Coronary artery (tissue), 2 donors: ENCODE data around the gene CMIP.

Experiments used
- DNase-seq: peaks from one replicate; pipeline ENCODE4 v3.0.0-alpha.2; 2017; ENCODE audit warnings: low spot score
- H3K27ac ChIP-seq, 2 donors: fragments of 200-600 bp; sonication (generic); one replicate each; pipeline ENCODE4 v1.5.1; 2016 to 2019
- H3K4me3 ChIP-seq: fragments of 200-600 bp; sonication (generic); 2 replicates; pipeline ENCODE4 v1.5.1; 2016; ENCODE audit warnings: mild to moderate bottlenecking, moderate library complexity
- TF ChIP-seq, protein P1 (sequence below): fragments of 200-600 bp; sonication (generic); IDR thresholded peaks from one replicate; pipeline ENCODE4 v1.5.1; 2019; ENCODE audit warnings: antibody characterized with exemption

The CMIP gene

DNA sequence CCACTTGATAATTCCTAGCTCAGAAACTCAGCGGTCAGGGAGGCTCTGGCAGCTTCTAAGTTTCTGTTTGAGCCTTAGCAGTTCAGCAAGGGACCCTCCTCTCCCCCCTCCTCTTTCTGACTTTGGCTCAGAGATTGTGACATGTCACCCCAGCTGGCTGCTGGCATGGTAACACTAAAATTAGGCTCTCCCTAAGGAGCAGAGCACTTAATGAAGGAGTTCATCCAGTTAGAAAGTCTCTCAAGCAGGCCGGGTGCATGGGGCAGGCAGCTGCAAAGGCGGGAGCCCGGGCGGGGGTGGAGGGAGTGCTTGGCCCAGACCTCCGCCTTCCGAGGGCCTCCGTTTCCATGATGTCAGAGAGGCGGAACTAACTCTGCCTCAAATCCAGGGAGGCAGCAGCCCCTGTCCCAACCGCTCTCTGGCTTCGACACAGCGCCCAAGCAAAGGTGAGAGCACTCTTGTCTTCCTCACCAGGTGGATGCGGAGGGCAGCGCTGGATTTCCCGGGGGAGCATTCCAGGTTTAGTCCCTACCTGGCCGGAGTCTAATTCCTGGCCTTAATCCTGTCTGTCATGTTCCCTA, 206.5 kb downstream of the CMIP start:
- TF ChIP-seq, protein P1, sequence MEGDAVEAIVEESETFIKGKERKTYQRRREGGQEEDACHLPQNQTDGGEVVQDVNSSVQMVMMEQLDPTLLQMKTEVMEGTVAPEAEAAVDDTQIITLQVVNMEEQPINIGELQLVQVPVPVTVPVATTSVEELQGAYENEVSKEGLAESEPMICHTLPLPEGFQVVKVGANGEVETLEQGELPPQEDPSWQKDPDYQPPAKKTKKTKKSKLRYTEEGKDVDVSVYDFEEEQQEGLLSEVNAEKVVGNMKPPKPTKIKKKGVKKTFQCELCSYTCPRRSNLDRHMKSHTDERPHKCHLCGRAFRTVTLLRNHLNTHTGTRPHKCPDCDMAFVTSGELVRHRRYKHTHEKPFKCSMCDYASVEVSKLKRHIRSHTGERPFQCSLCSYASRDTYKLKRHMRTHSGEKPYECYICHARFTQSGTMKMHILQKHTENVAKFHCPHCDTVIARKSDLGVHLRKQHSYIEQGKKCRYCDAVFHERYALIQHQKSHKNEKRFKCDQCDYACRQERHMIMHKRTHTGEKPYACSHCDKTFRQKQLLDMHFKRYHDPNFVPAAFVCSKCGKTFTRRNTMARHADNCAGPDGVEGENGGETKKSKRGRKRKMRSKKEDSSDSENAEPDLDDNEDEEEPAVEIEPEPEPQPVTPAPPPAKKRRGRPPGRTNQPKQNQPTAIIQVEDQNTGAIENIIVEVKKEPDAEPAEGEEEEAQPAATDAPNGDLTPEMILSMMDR = no peak
- peak overlapping the region; percentile 44 to 46 for H3K27ac ChIP-seq
- H3K4me3 ChIP-seq = peak overlapping the region; percentile 49
- peak; percentile 82 for DNase-seq

DNA sequence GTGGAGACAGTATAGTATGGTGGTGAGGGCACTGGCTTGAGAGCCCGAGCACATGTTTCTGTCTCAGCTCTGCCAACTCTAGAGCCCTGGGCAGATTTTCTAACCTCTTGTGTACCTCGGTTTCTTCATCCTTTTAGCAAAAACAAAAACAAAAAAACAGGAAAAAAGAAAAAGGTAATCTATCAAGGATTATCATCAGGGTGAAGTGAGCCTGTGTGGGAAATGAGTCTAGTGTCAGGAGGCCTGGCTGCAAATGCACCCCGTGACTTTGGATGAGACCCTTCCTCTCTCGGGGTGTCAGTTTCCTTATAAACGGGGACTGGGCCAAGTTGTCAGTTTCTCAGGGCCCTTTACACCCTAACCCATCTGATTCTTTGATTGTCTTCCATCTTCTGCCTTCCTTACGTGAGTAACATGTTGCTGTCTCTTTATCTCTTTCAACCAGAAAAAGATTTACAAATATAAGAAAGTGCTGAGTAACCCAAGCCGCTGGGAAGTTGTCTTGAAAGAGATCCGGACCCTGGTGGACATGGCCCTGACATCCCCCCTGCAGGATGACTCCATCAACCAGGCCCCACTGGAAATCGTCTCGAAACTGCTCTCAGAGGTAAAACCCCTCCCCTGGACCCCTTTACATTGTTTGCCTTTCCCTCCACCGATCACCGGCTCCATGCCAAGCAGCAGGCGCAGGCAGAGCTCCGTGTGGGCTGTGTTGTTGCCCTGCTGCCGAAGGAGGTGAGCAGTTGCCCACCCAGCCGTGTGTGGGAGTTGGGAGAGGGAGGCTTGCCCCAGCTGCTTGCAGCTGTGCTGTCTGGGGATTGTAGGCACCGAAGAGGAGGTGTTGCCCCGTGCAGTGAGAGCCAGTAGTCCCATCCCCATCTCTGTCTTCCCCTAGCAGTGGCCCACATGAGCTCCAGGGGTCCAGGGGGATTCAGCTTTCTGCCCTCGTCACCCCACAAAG, 207.4 kb downstream of the CMIP start:
- Histone ChIP-seq H3K4me3 (no peak overlapping the region), H3K27ac (peak overlapping the region; percentile 44 to 46)
- TF ChIP-seq, protein P1 = no peak
- DNase-seq = no peak

DNA sequence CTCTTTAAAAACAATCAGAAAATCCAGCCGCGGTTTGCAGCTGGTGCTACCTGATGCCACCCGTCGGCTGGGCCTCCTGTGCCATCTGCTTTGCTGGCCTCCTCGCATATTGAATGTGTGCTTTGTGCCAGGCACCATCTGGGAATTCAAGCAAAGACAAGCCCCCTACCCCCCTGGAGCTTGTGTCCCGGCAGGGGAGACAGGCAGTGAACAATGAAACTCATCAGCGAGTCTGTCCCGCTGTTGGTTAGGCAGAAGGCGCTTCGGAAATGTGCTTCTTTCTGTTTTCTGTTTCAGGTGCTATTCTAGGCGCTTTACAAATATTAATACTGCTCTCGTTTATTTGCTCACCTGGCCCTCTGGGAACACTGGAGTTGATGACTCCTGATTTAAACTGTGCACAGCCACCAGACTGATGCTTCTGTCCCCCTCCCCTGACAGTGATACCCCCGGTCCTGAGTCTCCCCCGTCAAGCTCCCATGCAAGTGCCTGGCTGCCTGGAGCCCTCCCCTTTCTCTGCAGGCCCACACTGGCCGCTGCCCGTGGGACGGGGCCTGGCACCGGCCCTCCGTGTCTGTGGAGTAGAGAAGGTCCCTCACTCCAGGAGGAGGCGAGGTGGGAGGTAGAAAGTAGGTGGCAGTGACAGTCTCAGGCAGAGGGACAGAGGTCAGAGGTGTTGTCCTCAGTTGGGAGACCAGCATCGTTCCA, 208.3 kb downstream of the CMIP start:
- H3K4me3 ChIP-seq = no peak overlapping the region
- DNase-seq = no peak
- no peak overlapping the region for H3K27ac ChIP-seq
- TF ChIP-seq, protein P1 = no peak

DNA sequence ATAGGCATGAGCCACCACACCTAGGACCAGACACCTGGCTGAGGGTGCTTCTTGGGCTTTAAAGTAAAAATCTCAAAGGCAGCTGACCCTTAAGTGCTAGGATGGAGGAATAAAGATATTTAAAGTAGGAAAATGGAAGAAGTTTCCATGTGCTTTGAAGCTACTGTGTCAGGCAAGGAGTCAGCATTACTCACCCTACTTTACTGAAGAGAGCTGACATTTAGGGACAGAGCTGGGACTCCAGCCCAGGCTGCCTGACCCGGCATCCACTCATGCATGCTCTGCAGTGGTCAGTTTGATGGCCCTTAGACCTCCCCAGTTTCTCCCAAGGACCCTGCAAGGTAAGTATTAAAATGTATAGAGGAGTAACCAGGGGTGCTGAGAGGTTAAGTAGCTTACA, 209.7 kb downstream of the CMIP start:
- TF ChIP-seq, protein P1 = no peak
- Histone ChIP-seq H3K4me3 (no peak overlapping the region), H3K27ac (no peak overlapping the region)
- DNase-seq = no peak

DNA sequence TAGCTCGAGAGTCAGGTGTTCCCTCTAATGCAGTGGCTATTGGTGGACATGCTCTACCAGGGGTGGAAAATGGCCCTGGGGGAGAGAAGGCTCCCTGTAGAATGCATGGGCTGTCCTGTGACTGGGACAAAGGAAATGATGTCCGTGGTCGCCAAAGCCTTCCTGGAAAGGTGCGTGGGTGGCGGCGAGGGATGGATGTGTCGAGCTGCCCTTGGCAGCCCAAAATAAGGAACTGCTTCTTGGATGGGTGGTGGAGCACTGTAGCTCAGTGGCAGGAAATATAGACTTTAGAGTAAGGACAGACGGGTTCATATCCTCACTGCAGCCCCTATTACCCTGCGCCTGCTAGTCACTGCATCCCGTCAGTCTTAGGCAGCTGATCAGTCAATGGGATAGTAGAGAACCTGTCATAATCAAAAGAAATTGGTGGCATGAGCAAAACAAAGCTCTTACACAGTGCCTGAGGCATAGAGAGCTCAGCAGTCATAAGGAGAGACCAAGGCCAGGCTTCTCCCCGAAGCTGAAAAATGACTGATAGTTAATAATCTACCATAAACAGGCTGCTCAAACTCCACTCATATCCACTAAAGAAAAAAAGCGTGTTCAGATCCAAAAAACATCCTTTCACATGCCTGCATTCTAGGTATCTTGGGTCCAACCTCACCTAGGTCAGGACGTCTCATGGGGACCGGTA, 211.0 kb downstream of the CMIP start:
- DNase-seq = no peak
- H3K4me3 ChIP-seq = no peak overlapping the region
- TF ChIP-seq, protein P1 = no peak
- H3K27ac ChIP-seq = no peak overlapping the region

DNA sequence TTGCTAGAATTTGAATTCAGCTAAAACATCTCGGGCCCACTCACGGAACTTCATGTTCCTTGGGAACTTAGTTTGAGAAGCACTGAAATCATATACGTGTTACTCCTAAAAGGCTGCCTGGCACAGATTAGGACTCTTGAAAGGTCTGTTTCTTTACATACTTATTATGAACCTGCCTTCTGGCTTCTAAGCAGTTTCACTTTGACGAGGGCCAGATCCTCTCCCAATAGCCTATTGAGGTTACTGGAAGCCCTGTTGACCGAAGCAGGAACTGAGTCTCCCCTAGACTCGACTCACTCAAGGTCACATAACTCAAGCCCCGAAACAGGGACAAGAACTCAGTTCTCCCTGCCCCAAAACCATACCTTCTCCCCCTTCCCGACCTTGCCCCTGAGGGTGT, 212.6 kb downstream of the CMIP start:
- H3K4me3 ChIP-seq = no peak overlapping the region
- DNase-seq = no peak
- H3K27ac ChIP-seq = no peak overlapping the region
- TF ChIP-seq, protein P1 = no peak
